ENCODE data around the gene EPB41.

EPB41 gene

DNA sequence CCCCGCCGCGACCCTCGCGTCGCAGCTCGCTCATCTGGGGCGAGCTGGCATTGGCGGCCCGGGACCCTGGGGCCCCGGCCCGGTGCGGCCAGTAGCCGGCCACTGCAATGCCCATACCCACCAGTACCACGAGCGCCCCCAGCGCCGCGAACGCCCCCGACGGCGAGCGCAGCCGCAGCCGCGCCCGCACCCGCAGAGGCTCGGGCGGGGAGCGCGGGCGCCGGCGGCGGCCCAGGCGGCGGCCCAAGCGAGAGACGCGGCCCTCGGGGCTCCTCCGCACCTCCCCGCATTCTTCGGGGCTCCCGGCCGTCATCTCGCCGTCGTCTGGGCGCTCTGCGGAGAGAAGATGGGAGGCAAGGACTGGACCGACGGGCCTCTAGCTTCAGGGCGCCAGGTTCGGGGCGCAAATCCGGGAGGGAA is 207.2 kb downstream of the EPB41 start:
- CTCF ChIA-PET: interaction anchor here (1.5 kb wide), 1 partner anchor 9 kb away, joined by 3 read pairs; no protein-coding TSS in a partner anchor
- POLR2A ChIA-PET: no interaction called here
- no peak for DNase-seq (ENCODE audit: extremely low spot score)
- TF ChIP-seq LEF1 (IDR thresholded peaks at IDR 0.05; ENCODE audit: borderline replicate concordance) (no peak), SP1 (IDR thresholded peaks at IDR 0.05) (no peak), L3MBTL2 (conservative IDR thresholded peaks at IDR 0.05) (no peak), ARNT (IDR thresholded peaks at IDR 0.05) (no peak), HDGF (IDR thresholded peaks at IDR 0.05; ENCODE audit: borderline replicate concordance) (no peak), FOXA1 (IDR thresholded peaks at IDR 0.05) (no peak)

DNA sequence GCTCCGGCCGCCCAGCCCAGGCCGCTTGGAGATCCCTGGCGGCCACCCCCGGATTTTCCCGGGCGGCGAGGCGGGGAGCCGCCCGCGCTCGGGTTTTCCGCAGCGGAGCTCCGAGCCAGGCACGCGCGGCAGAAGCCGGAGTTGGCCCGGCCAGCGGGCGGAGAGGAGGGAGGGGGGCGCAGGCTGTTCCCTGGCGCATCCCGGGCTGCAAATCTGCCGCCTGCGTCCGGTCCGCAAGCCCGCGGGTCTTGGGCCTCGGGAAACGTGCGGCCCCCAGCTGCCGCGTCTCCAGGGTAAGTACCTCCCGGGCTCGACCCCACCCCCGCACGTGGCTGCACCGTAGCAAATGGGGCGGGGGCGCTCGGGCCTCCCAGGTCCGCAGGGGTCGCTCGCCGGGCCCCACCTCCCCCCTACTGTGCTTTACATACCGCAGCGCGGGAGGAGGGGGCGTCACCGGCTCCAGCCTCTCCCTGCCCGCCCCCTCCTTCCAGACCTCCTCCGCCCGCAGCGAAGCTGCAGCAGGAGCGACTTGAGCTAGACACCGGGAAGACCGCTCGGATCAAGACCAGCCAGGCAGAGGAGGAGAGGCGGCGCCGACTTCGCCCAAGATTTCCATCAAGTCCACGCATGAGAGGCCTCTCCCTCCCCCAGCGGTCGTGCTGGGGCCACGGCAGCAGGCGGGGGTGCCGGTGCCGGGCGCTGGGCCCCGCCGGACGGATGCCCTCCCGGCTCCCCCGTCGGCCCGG is 207.7 kb downstream of the EPB41 start:
- no peak for DNase-seq (ENCODE audit: extremely low spot score)
- ChIA-PET POLR2A (no interaction called here), CTCF (interaction anchor here (1.5 kb wide), 1 partner anchor 10 kb away, joined by 3 read pairs; no protein-coding TSS in a partner anchor)
- TF ChIP-seq, protein P1, sequence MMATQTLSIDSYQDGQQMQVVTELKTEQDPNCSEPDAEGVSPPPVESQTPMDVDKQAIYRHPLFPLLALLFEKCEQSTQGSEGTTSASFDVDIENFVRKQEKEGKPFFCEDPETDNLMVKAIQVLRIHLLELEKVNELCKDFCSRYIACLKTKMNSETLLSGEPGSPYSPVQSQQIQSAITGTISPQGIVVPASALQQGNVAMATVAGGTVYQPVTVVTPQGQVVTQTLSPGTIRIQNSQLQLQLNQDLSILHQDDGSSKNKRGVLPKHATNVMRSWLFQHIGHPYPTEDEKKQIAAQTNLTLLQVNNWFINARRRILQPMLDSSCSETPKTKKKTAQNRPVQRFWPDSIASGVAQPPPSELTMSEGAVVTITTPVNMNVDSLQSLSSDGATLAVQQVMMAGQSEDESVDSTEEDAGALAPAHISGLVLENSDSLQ (IDR thresholded peaks at IDR 0.05): no peak
- TF ChIP-seq HDGF (IDR thresholded peaks at IDR 0.05; ENCODE audit: borderline replicate concordance): no peak
- no peak for TF ChIP-seq LEF1 (IDR thresholded peaks at IDR 0.05; ENCODE audit: borderline replicate concordance)
- TF ChIP-seq FOXA1 (IDR thresholded peaks at IDR 0.05): no peak
- TF ChIP-seq ZNF384 (IDR thresholded peaks at IDR 0.05): no peak
- TF ChIP-seq ELF4 (IDR thresholded peaks at IDR 0.05): no peak
- no peak for TF ChIP-seq NFRKB (IDR thresholded peaks at IDR 0.05)
- TF ChIP-seq SP1 (IDR thresholded peaks at IDR 0.05): no peak
- no peak for TF ChIP-seq TARDBP (IDR thresholded peaks at IDR 0.05)
- no peak for TF ChIP-seq L3MBTL2 (conservative IDR thresholded peaks at IDR 0.05)
- no peak for TF ChIP-seq FOXM1 (IDR thresholded peaks at IDR 0.05; ENCODE audit: borderline replicate concordance)
- no peak for TF ChIP-seq ARNT (IDR thresholded peaks at IDR 0.05)
- no peak for TF ChIP-seq FOXK2 (IDR thresholded peaks at IDR 0.05)
- TF ChIP-seq CTBP1 (IDR thresholded peaks at IDR 0.05; ENCODE audit: borderline replicate concordance): no peak
- no peak for TF ChIP-seq SUZ12 (IDR thresholded peaks at IDR 0.05)
- TF ChIP-seq BHLHE40 (IDR thresholded peaks at IDR 0.05; ENCODE audit: borderline replicate concordance): no peak

DNA sequence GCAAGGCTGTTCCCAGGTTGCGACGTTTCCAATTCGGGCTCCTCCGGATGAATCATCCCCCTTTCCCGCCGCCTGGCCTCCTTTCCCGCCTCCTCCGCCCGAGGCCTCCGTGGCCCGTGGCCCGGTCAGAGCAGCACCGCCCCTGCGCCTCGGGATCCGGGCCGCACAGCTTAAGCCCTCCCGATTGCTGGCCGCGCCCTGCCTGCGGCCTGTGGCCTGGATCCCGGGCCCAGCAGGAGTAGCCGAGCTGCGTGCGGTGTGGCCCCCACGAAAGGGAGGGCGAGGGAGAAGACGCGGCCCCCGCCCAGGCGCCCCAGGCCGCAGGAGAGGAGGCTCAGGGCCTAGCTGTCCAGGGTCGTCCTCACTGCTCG is 208.3 kb downstream of the EPB41 start:
- DNase-seq (ENCODE audit: extremely low spot score): no peak
- TF ChIP-seq FOXM1 (IDR thresholded peaks at IDR 0.05; ENCODE audit: borderline replicate concordance) (no peak), BHLHE40 (IDR thresholded peaks at IDR 0.05; ENCODE audit: borderline replicate concordance) (no peak), HDGF (IDR thresholded peaks at IDR 0.05; ENCODE audit: borderline replicate concordance) (no peak), SUZ12 (IDR thresholded peaks at IDR 0.05) (no peak), CTBP1 (IDR thresholded peaks at IDR 0.05; ENCODE audit: borderline replicate concordance) (no peak), NFRKB (IDR thresholded peaks at IDR 0.05) (no peak), ELF4 (IDR thresholded peaks at IDR 0.05) (no peak), ZNF384 (IDR thresholded peaks at IDR 0.05) (no peak), TARDBP (IDR thresholded peaks at IDR 0.05) (no peak), LEF1 (IDR thresholded peaks at IDR 0.05; ENCODE audit: borderline replicate concordance) (no peak), ARNT (IDR thresholded peaks at IDR 0.05) (no peak), FOXK2 (IDR thresholded peaks at IDR 0.05) (no peak), FOXA1 (IDR thresholded peaks at IDR 0.05) (no peak), SP1 (IDR thresholded peaks at IDR 0.05) (no peak), L3MBTL2 (conservative IDR thresholded peaks at IDR 0.05) (no peak)
- TF ChIP-seq, protein P1 (IDR thresholded peaks at IDR 0.05): no peak
- POLR2A ChIA-PET: no interaction called here
- CTCF ChIA-PET: interaction anchor here (1.5 kb wide), 1 partner anchor 10 kb away, joined by 3 read pairs; no protein-coding TSS in a partner anchor

DNA sequence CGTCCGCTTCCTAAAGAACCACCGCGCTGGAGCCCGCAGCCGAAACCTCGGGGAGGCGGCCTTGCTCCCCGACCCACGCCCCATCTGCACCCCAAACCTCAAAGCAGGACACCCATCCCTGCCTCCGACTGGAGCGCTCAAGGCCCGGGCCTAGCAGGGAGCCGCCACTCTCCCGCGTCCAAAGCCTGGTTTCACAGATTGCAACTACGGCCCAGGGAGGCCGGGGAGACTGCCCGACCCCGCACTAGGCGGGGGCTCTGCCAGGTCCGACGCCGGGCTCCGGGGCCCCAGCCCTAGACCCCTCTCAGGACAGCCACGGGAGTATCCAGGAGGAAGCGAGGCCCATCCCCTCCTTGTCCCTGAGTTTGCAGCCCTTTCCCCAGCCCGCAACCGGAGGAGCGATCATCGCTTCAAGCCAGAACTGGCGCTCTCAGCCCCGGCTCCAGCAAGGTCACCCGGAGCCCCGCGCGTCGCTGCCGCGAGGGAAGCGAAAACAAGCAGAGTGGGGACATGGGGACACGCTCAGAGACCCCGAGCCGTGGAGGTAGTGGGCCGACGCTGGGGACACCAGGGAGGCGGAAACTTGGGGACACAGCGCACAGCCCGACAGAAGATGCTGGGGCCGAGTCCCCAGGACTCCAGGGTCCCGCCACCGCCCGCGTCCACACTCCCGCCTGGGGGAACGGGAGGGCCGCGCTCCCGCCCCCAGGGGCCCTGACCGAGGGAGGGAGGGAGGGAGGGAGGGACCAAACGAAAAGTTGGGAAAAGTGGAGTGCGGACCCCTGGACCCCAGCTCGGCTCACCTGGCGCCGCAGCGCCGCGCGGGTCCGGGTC is 208.9 kb downstream of the EPB41 start:
- TF ChIP-seq SP1 (IDR thresholded peaks at IDR 0.05): no peak
- TF ChIP-seq, protein P1 (IDR thresholded peaks at IDR 0.05): no peak
- TF ChIP-seq ZNF384 (IDR thresholded peaks at IDR 0.05): no peak
- no peak for TF ChIP-seq LEF1 (IDR thresholded peaks at IDR 0.05; ENCODE audit: borderline replicate concordance)
- no peak for TF ChIP-seq NFRKB (IDR thresholded peaks at IDR 0.05)
- no peak for TF ChIP-seq HDGF (IDR thresholded peaks at IDR 0.05; ENCODE audit: borderline replicate concordance)
- no peak for TF ChIP-seq ELF4 (IDR thresholded peaks at IDR 0.05)
- no peak for TF ChIP-seq FOXA1 (IDR thresholded peaks at IDR 0.05)
- no peak for TF ChIP-seq FOXM1 (IDR thresholded peaks at IDR 0.05; ENCODE audit: borderline replicate concordance)
- no peak for TF ChIP-seq L3MBTL2 (conservative IDR thresholded peaks at IDR 0.05)
- TF ChIP-seq CTBP1 (IDR thresholded peaks at IDR 0.05; ENCODE audit: borderline replicate concordance): no peak
- no peak for TF ChIP-seq TARDBP (IDR thresholded peaks at IDR 0.05)
- TF ChIP-seq ARNT (IDR thresholded peaks at IDR 0.05): no peak
- TF ChIP-seq SUZ12 (IDR thresholded peaks at IDR 0.05): no peak
- TF ChIP-seq BHLHE40 (IDR thresholded peaks at IDR 0.05; ENCODE audit: borderline replicate concordance): no peak
- TF ChIP-seq FOXK2 (IDR thresholded peaks at IDR 0.05): no peak
- DNase-seq (ENCODE audit: extremely low spot score): no peak
- ChIA-PET POLR2A (interaction anchor here (1.7 kb wide), 1 partner anchor 10 kb away, joined by 8 read pairs; no protein-coding TSS in a partner anchor), CTCF (interaction anchor here (1.5 kb wide), 1 partner anchor 11 kb away, joined by 3 read pairs; no protein-coding TSS in a partner anchor)

DNA sequence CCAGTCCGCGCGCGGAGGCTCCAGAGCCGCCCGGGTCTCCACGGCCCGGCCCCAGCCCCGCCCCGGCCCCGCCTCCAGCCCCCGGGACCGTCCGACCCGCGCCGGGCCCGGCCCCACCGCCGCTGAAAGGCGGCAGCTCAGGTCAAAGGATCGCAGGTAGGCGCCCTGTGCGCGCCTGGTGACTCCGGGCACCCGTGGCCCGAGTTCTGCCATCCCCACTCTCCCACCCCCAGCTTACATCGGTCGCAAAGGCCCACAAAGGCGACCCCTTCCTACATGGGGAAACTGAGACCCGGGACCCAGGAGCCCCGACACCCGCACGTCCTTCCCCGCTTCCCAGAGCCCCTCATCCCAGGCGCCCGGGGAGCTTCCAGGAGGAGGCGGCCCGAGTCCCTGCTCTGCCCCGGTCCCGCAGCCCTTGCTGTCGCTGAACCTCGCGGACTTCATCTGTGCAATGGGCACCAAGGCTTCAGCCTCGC is 209.6 kb downstream of the EPB41 start, which contains the start of gene TMEM200B:
Gene TMEM200B (minus strand): TSS at position 17 of the 479 bp plus-strand sequence. CDS start 2,075 bp downstream, outside the sequence.
- DNase-seq (ENCODE audit: extremely low spot score): no peak
- ChIA-PET POLR2A (interaction anchor here (1.1 to 1.7 kb wide), 5 partner anchors 11 to 61 kb away, joined by 3 to 13 read pairs (median 4); partner anchors contain the start of gene SRSF4), CTCF (no interaction called here)

More for the DNA sequence above, 209.6 kb downstream of the EPB41 start, which contains the start of gene TMEM200B:
- TF ChIP-seq, protein P1 (IDR thresholded peaks at IDR 0.05): no peak
